PC-3 (cell line): Measurements from ENCODE around the gene TM9SF1. TPM values are rescaled to one million over a fixed set of nuclear protein-coding genes. Genes with fewer than 3 reads are reported as not detected.

ENCODE experiments used
- ATAC-seq: fragments of 200-7000 bp; cut with Tn5 transposase; 2 replicates; pipeline ENCODE4 v1.9.1; 2020; ENCODE audit warnings: mild to moderate bottlenecking, moderate library complexity
- BruUV-seq: library from RNA; stranded (reverse); fragments of 400-500 nt; replicated peaks from 2 replicates; lab custom pipeline; 2021; lab: Mats Ljungman, UMichigan
- CTCF ChIA-PET: fragments of 300-600 bp; sonication (Branson Sonifier 250); formaldehyde crosslinking; loops from one replicate; lab custom pipeline; 2022; ENCODE audit warnings: antibody characterized with exemption; lab: Charles Lee
- POLR2A ChIA-PET: fragments of 300-600 bp; sonication (Branson Sonifier 250); formaldehyde crosslinking; loops from one replicate; lab custom pipeline; 2022; ENCODE audit warnings: antibody characterized with exemption; ENCODE audit not compliant: unreplicated experiment; lab: Charles Lee
- DNase-seq: peaks from one replicate; pipeline ENCODE4 v3.0.0-alpha.2; 2015
- H2AFZ ChIP-seq: fragments of 300-600 bp; sonication (generic); 2 replicates; pipeline ENCODE4 v1.6.0; 2016; ENCODE audit warnings: antibody characterized with exemption, low read length
- H3F3A ChIP-seq: fragments of 300-600 bp; sonication (generic); one replicate; pipeline ENCODE4 v1.6.0; 2017; ENCODE audit warnings: antibody characterized with exemption, low read length, control low read depth, mild to moderate bottlenecking; ENCODE audit not compliant: unreplicated experiment
- H3K27ac ChIP-seq: fragments of 300-600 bp; sonication (generic); 2 replicates; pipeline ENCODE4 v1.5.1; 2016; ENCODE audit warnings: mild to moderate bottlenecking, low read length
- H3K27me3 ChIP-seq: fragments of 300-600 bp; sonication (generic); 2 replicates; pipeline ENCODE4 v1.6.1; 2016; ENCODE audit warnings: low read length, mixed read lengths
- H3K36me3 ChIP-seq: fragments of 300-600 bp; sonication (generic); 2 replicates; pipeline ENCODE4 v1.6.1; 2016; ENCODE audit warnings: low read depth, mixed run types, low read length, mixed read lengths
- H3K4me1 ChIP-seq: fragments of 300-600 bp; sonication (generic); 2 replicates; pipeline ENCODE4 v1.5.1; 2016; ENCODE audit warnings: low read length; ENCODE audit not compliant: insufficient read depth
- H3K4me2 ChIP-seq: fragments of 300-600 bp; sonication (generic); 2 replicates; pipeline ENCODE4 v1.6.0; 2016; ENCODE audit warnings: low read length
- H3K4me3 ChIP-seq: fragments of 300-600 bp; sonication (generic); 2 replicates; pipeline ENCODE4 v1.5.1; 2016; ENCODE audit warnings: mild to moderate bottlenecking, low read length, mixed read lengths
- H3K79me2 ChIP-seq: fragments of 300-600 bp; sonication (generic); 2 replicates; pipeline ENCODE4 v1.6.1; 2017; ENCODE audit warnings: low read length, mixed read lengths
- H3K9ac ChIP-seq: fragments of 300-600 bp; sonication (generic); 2 replicates; pipeline ENCODE4 v1.6.0; 2016; ENCODE audit warnings: mild to moderate bottlenecking, low read length
- H3K9me2 ChIP-seq: fragments of 300-600 bp; sonication (generic); replicated peaks from 2 replicates; pipeline ENCODE4 v1.6.1; 2016; ENCODE audit warnings: mixed run types, low read length, mixed read lengths
- H3K9me3 ChIP-seq: fragments of 300-600 bp; sonication (generic); 2 replicates; pipeline ENCODE4 v1.6.1; 2016; ENCODE audit warnings: low read length, mixed read lengths
- H4K20me1 ChIP-seq: fragments of 300-600 bp; sonication (generic); 2 replicates; pipeline ENCODE4 v1.6.1; 2016; ENCODE audit warnings: low read length, mixed read lengths
- EZH2 ChIP-seq: fragments of 300-600 bp; sonication (generic); IDR thresholded peaks from one replicate; pipeline ENCODE4 v1.6.1; 2017; ENCODE audit warnings: antibody characterized with exemption, mild to moderate bottlenecking, low read length; ENCODE audit not compliant: unreplicated experiment
- EZH2phosphoT487 ChIP-seq: fragments of 300-600 bp; sonication (generic); IDR thresholded peaks from 2 replicates; pipeline ENCODE4 v1.6.1; 2018; ENCODE audit warnings: mild to moderate bottlenecking, antibody characterized with exemption, low read length, borderline replicate concordance
- intact Hi-C: fragments of 100-400 bp; cut with micrococcal nuclease; formaldehyde crosslinking; loops from 2 replicates; pipeline ENCODE4 v1.9.0; 2023
- total RNA-seq: library from RNA; depleted of rRNA; stranded (reverse); fragments of >200 nt; gene quantifications from 2 replicates; pipeline ENCODE4 v1.2.3, GENCODE V29; 2014
- TF ChIP-seq, protein P1 (sequence below): fragments of 300-600 bp; sonication (generic); conservative IDR thresholded peaks from 2 replicates; pipeline ENCODE4 v1.5.1; 2017; ENCODE audit warnings: antibody characterized with exemption, low read depth, mild to moderate bottlenecking, low read length

Gene TM9SF1
- total RNA-seq, 1 experiment from 2014 or later: 52.1 TPM

DNA sequence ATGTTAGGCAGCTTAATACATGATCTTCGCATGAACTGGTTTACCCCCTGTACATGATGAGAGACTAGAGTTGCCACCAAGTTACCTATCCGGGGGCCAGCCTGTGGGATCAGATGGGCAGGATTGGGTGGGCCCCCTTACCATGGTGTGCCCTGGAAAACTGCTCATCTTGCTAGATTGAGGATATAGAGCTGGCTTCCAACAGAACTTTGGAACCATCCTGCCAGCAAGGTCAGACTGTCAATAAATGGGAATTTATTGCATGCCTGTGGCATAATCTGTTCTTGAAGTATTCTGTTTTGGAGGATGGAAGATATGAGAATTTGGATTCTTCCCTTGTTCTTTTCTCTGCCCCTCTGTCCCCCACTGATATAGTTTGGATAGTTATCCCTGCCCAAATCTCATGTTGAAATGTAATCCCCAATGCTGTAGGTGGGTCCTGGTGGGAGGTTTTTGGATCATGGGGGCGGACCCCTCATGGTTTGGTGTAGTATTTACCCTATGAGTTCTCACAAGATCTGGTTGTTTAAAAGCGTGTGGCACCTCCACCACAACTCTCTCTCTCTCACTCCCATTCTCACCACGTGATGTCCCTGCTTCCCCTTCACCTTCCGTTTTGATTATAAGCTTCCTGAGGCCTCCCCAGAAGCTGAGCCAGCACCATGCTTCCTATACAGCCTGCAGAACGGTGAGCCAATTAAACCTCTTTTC is 3.7 kb upstream of the TM9SF1 start:
- POLR2A ChIA-PET: interaction anchor here (0.5 kb wide), 1 partner anchor 10 kb away, joined by 3 read pairs; no protein-coding TSS in a partner anchor
- ATAC-seq: no peak

DNA sequence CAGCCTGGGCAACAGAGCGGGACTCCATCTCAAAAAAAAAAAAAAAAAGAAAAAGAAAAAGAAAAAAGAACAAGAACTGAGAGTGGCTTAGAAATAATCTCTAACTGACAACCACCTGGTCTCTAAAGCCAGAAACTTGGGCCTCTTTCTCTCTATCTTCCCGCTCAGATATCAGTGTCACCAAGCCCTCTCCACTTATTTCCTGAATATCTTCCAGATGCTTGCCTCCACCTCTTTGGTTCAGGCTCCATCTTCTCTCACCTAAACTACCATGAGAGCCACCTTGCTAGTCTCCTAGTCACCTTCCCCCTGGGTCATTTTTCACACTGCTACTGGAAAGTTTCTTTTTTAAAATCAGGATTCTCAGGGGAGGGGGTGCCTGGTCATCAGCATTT is 1.8 kb upstream of the TM9SF1 start:
- intact Hi-C loops: loop anchor here (2.0 kb wide), 1 partner anchor 16 kb away; the partner anchor contains the start of gene CHMP4A
- DNase-seq: no peak
- POLR2A ChIA-PET: interaction anchor here (0.7 kb wide), 1 partner anchor 61 kb away, joined by 4 read pairs; the partner anchor contains the start of gene PSME1
- no TSS peak for BruUV-seq
- no peak overlapping the region for H3K27ac ChIP-seq
- H3K27me3 ChIP-seq: no peaks in the 10 kb centered on the region
- no peaks in the 10 kb centered on the region for H3K9me2 ChIP-seq
- TF ChIP-seq EZH2phosphoT487 (no peak), EZH2 (no peak)
- TF ChIP-seq, protein P1, sequence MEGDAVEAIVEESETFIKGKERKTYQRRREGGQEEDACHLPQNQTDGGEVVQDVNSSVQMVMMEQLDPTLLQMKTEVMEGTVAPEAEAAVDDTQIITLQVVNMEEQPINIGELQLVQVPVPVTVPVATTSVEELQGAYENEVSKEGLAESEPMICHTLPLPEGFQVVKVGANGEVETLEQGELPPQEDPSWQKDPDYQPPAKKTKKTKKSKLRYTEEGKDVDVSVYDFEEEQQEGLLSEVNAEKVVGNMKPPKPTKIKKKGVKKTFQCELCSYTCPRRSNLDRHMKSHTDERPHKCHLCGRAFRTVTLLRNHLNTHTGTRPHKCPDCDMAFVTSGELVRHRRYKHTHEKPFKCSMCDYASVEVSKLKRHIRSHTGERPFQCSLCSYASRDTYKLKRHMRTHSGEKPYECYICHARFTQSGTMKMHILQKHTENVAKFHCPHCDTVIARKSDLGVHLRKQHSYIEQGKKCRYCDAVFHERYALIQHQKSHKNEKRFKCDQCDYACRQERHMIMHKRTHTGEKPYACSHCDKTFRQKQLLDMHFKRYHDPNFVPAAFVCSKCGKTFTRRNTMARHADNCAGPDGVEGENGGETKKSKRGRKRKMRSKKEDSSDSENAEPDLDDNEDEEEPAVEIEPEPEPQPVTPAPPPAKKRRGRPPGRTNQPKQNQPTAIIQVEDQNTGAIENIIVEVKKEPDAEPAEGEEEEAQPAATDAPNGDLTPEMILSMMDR: no peak
- ATAC-seq: no peak
- no peak overlapping the region for H2AFZ ChIP-seq
- no peaks in the 10 kb centered on the region for H3K9me3 ChIP-seq
- CTCF ChIA-PET: no interaction called here
- no peak overlapping the region; the same call in 1 of the 2 replicates for H3K9ac ChIP-seq
- no peaks in the 10 kb centered on the region for H4K20me1 ChIP-seq
- no peaks in the 10 kb centered on the region for H3F3A ChIP-seq
- H3K36me3 ChIP-seq: peaks cover 14% of the 10 kb centered on the region
- peaks cover 50% of the 10 kb centered on the region for H3K79me2 ChIP-seq
- peak overlapping the region; percentile 97 for H3K4me2 ChIP-seq
- H3K4me1 ChIP-seq: peaks cover 9% of the 10 kb centered on the region
- H3K4me3 ChIP-seq: 0 out of 2 replicates have a peak overlapping the region, but pooled peaks have one; percentile 86

More for the DNA sequence above, 3.7 kb upstream of the TM9SF1 start:
- CTCF ChIA-PET: interaction anchor here (0.6 kb wide), 1 partner anchor 47 kb away, joined by 5 read pairs; no protein-coding TSS in a partner anchor
- H3K27me3 ChIP-seq: no peaks in the 10 kb centered on the region
- H3K4me3 ChIP-seq: no peak overlapping the region
- H3K36me3 ChIP-seq: peaks cover 10% of the 10 kb centered on the region
- H3K27ac ChIP-seq: no peak overlapping the region
- no peak for DNase-seq
- intact Hi-C loops: no loop called here
- H2AFZ ChIP-seq: no peak overlapping the region
- no peaks in the 10 kb centered on the region for H3K9me3 ChIP-seq
- no peak overlapping the region for H3K9ac ChIP-seq
- BruUV-seq: no TSS peak
- H3F3A ChIP-seq: no peaks in the 10 kb centered on the region
- H3K9me2 ChIP-seq: no peaks in the 10 kb centered on the region
- H4K20me1 ChIP-seq: no peaks in the 10 kb centered on the region
- no peak for TF ChIP-seq EZH2
- TF ChIP-seq EZH2phosphoT487: no peak
- TF ChIP-seq, protein P1: no peak
- H3K4me2 ChIP-seq: no peak overlapping the region
- peaks cover 38% of the 10 kb centered on the region for H3K79me2 ChIP-seq
- peaks cover 9% of the 10 kb centered on the region for H3K4me1 ChIP-seq
